Erythroblast (primary cell): ENCODE measurements around the gene KIF5C.

Experiments used
- GATA1 ChIP-seq: IDR thresholded peaks from 2 replicates; pipeline ENCODE4 v1.6.1; 2011; ENCODE audit warnings: low read depth, mild to moderate bottlenecking, control low read depth, low read length, moderate library complexity
- POLR2A ChIP-seq: IDR thresholded peaks from 2 replicates; pipeline ENCODE4 v1.6.1; 2011; ENCODE audit warnings: mild to moderate bottlenecking, low read length

GRCh38 chr2:149029307-149029965 lies 154.4 kb downstream of the KIF5C start:
- TF ChIP-seq POLR2A (no peak), GATA1 (no peak)
